EH (cell line): Measurements from ENCODE around the gene PPFIA1.

Experiments used
- DNase-seq: peaks from one replicate; pipeline ENCODE4 v3.0.0-alpha.2; 2015; ENCODE audit warnings: low read depth

The PPFIA1 gene

DNA sequence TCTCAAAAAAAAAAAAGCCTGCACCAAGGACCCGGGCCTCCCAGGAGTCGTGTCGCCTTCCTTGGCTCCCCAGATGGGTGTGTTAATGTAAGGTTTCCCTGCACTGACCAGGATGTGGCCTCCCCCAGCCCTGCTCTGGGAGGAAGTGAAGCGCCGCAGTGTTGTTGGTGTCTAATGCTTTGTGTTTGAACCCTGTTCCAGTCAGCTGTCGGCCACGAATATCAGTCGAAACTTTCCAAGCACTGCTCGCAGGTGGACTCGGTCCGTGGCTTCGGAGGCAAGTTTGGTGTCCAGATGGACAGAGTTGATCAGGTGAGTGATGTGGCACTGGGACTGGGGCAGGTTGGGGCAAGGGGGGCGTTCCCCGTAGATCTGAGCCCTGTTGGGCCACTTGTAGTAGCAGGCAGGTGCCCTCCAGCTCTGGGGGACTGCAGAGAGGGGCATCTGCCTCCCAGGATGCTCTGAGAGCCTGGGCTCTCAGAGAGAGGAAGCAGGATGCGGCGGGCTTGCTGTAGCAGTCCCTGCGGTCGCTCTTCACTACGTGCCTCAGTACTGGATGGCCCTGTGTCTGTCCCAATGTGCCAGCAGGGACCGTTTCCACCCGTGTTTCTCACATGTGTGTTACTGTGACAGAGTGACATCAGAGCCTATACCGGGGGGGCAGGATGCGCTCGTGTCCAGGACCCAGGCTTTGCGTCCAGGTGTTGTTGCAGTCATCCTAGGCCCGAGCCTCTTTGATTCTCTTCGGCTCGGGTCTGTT is 144.0 kb downstream of the PPFIA1 start:
- DNase-seq = no peak

DNA sequence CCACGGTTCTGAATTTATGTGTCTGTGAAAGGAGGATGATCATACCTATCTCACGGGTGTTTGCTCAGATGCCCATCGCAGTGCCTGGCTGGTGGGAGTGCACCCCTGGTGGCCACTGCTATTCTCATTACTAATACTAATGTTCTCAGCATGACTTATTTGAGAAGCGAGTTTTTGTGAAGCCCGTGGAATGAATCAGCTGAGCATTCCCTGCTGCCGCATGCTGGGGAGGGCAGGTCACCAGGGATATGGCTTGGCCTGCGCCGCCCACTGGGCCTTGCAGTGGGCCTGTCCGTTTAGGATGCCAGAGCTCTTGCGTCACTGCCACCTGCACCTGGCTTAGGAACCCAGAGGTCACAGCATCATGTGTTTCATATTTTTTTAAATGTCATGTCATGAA is 144.7 kb downstream of the PPFIA1 start:
- peak; percentile 93 for DNase-seq

DNA sequence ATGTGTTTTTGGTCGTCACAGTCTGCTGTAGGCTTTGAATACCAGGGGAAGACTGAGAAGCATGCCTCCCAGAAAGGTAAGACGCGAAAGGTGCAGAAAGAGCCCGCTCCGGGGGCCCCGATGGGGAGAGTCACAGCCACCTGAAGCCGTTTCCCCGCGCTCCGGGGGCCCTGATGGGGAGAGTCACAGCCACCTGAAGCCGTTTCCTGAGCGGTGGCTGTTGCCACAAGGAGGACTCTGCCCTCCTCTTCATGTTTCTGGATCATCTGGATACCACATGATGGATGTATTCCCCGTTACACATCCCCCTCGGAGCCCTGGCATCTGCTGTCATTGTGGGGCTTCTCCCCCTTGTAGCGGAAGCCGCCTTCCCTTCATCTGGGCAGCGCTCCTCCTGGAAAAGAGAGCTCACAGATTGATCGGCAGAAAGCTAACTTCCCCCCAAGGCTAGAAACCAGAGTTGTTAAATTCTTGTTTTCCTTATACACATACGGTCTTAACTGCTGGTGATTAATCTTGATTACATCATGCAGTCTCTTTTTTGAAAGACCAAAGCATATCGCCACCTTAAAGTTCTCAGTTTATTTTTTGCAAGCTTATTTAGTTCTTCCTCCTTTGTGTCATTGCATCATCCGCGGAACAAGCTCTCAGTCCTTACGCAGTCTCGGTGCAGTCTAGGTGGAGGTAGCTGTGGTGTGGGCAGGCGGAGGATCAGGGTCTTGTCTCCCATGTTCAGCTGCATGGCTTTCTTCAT is 145.3 kb downstream of the PPFIA1 start:
- DNase-seq = peak; percentile 51

DNA sequence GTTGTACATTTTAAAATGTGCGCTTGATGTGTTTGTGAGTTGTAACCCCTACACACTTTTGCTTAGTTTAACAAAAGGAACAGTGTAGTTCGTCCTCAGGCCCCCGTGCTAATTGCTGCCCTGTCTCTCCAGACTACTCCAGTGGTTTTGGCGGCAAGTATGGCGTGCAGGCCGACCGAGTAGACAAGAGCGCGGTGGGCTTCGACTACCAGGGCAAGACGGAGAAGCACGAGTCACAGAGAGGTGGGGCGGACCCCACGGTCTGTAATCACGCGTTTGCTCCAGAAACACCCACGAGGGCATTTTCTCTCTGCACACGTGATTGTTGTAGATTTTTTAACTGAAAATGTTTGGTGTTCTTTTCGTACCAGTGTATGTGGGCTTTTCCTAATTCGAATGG is 146.4 kb downstream of the PPFIA1 start:
- no peak for DNase-seq

DNA sequence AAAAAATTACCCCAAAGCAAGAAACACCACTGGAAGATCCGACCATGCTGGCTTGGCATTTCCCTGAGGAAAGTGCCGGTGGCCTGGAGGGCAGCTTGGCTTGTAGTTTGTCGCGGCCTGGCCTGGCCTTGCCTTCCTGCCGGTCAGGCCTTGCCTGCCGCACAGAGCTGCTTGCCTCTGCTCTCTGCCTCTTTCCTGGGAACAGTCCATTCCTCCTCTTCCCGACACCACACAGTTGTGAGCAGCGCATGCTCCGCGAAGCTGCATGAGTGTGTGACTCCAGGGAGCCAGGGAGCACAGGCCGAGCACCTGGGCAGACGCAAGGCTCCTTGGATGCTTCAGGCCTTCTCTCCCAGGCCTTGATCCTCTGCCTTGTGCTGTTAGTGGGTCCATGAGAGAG is 147.6 kb downstream of the PPFIA1 start:
- DNase-seq = no peak

DNA sequence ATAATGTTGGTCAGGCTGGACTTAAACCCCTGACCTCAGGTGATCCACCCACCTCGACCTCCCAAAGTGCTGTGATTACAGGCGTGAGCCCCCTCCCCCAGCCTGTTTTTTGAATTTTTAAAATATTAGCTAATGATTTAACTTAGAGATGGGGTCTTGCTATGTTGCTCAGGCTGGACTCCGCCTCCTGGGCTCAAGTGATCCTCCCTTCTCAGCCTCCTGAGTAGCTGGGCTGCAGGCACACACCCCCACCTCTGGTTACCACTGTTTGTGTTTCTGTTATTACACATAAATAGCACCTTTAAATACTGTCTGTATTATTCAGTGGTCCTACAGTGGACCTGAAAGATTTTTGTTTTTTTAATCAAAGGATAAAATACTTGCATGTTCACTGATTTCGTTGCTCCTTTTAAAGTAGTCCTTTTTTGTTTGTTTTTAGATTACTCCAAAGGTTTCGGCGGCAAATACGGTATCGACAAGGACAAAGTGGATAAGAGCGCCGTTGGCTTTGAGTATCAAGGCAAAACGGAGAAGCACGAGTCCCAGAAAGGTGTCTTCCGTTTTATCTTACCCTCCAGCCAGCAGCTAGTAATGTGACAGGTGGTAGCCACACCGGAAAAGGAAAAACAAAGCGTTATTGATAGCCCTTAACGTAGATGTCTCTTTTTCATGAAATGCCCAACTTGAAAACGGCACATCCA is 149.0 kb downstream of the PPFIA1 start:
- no peak for DNase-seq

DNA sequence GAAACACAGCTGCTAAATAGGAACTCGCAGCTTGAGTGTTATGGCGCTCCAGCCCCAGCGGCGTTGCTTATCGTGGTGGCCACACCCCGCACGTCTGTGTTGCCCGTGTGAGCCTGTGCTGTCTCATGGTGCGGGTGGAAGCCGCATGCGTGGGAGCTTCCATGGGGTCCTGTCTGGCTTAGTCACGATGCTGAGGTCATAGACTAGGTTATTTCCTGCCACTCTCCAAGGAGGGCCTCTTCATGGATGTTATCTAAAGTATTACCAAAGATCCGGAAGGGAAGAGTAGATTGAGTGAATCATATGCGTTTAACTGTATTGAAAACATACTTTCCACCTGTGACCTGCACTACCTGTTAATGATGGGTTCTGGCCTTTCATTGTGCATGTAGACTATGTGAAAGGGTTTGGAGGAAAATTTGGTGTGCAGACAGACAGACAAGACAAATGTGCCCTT is 149.5 kb downstream of the PPFIA1 start:
- peak; percentile 19 for DNase-seq

DNA sequence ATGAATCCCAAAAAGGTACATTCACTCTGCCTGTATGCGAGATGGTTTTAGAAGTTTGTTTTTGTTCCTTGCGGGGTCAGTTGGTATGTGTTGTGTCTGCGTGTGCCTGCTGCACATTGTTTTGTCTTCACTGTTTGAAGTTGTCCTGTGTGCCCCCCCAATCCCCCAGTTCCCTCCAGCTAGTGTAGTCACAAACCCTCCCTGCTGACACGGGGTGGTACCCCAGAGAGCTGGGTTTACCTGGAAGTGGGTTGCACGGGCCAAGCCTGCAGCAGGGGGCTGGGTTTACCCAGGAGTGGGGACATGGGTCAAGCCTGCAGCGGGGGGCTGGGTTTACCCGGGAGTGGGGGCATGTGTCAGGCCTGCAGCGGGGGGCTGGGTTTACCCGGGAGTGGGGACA is 150.0 kb downstream of the PPFIA1 start:
- DNase-seq = no peak

DNA sequence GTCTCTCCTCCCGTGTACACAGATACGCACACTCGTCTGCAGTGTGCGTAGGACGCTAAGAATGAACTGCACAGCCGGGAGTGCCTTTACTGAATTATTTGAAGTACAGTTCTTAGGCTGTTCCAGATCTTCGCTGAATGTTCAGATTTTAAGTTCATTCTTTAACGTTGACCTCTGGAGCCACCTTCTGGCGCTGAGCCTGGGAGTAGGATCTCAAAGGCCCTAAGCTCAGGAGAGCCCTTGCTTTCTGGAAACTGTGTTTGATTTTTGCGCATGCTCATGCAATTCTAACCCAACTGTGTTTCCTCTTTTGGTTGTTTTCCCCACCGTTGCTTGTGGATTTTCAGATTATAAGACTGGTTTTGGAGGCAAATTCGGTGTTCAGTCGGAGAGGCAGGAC is 150.6 kb downstream of the PPFIA1 start:
- no peak for DNase-seq

DNA sequence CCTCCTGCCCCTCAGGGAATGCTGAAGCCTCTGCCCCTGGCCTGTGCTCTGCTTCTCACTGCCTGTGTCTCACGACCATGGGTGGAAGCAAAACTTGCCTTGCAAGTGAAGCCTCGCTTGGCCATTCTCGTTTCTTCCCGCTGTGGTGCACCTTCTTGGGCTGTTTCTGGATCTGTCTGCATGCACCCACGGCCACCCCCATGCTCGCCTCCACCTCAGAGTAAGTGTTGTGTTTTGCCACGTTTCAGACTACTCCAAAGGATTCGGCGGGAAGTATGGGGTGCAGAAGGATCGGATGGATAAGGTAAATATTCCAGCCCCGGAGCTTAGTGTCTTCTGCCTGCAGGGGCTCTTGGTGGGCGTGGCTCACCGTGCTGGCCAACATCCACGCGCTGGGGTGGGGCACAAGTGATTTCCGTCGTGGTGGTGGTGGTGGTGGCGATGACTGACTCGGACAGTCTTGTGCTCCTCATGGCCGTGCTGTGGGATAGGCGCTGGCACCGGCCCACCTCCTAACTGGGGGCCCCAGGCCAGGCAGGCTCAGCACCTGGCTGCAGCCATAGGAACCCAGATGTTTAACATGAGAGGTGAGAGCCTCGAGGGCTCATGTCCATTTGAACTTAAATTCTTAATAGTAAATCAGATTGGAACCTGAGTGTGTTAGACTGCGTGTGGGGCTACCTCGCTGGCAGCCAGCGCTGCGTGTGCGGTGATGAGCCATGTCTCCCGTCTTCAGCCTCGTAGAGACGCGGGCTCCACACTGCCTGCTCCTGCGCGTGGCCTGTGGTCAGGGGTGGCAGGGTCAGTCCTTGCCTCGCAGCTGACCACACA is 152.4 kb downstream of the PPFIA1 start:
- no peak for DNase-seq

DNA sequence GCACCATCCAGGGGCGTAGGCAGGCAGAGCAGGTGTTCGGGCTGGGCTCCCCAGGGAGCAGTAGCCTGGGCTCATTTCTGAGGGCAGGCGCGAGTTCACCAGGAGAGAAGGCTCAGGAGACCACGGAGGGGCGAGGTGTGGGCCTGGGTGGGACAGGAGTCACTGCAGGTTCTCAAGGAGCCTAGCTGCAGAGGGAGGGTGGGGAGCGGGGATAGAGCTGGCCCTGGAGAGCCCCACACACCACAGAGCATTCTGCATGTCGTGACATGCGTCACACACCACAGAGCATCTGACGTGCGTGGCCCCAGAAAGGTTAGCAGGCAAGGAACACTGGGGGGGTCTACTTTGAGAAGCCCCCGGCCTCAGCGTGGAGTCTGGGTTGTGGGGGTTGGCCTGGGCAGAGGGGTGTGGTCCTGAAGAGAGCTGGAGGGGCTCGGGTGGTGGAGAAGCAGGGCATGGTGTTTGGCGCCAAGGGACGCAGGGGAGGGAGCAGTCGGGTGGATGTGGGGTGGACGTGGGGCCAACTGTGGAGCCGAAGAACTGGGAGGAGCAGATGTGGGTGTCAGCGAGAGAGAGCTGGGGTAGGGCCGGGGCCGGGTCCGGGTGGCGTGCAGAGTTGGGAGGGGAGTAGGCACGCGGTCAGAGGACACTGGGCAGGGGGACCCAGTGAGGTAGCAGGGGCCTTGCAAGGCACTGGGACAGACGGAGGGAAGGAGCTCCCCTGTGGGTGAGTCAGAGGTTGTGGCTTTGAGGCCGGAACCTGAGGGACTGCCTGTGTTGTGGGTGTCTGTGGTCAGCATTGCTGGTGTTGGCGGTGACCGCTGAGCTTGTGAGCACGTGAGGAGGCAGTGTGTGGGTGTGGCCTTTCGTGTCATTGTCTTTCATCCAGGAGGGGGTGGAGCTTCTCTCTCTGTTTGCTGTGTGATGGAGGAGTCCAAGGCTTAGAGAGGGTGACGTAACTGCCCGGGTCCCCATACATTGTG is 153.3 kb downstream of the PPFIA1 start:
- DNase-seq = peak; percentile 89

DNA sequence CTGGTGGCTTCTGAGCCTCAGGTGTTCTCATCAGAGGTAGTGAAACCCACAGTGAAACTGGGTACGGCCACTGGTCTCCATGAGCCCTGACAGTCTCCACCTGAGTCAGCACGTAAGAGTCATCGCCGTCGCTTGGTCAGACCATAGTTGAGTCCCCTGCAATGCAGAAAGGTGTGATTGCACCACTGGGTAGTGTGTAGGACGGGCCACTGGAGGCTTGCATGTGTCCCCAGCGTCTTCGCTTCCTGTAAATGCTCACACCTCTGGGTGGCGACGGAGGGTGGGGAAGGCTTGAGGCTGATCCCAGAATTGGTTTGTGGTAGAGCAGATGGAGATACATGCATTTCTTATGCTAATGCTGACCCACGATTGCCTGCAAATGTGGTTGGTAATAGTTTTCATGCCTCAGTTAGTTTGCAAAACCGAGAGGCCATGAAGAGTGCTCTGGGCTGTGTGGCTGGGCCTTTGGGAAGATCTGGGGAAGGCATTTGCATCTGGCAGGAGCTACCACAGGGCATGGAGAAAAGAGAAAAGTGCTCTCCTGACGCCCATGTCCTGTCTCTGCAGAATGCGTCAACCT is 154.4 kb downstream of the PPFIA1 start:
- DNase-seq = no peak

DNA sequence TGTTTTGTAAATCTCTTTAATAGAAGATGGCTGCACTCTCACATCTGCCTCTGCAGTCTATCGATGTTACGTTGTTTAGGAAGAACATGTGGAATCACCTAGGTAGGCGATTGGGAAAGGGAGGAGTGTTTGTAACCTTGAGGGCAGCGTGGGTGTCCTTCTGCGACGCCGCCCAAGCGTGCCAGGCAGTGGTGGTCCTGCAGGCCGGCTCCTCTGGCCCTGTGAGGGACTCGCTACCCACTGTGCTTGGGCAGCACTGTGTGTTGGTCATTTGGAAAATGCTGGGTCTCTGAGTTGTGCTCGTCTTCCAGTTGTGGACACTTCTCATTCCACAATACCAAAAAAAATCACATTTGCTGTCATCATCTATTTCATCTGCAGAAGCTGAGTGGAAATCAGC is 156.9 kb downstream of the PPFIA1 start:
- DNase-seq = no peak

DNA sequence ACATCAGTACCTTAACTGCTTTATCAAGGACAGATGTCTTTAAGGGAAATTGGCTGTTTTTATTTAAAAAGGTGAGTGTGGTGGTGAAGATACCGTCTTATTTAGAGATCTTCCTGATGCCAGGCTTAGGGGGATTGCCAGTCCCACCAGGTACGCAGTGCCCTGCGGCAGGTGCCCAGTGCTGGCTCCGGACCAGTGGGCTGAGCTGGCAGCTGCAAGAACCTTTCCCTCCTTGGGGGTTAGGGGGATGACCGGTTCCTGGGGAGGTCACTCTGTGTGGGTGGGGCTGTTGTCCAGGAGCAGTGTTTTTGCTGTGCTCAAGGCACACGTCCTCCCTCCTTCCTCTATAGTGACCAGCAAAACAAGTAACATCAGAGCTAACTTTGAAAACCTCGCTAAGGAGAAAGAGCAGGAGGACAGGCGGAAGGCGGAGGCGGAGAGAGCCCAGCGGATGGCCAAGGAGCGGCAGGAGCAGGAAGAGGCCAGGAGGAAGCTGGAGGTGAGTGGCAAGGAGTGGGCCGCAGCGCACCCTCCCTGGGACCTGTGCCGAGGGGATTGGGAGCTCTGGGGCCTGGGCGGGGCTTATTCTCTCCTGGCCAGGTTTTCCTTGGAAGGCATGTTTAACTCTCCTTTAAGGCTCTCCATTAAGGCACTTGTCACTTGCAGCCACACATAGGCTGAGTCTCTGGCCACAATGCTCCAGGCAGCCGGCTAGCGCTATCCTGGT is 158.4 kb downstream of the PPFIA1 start:
- DNase-seq = no peak

DNA sequence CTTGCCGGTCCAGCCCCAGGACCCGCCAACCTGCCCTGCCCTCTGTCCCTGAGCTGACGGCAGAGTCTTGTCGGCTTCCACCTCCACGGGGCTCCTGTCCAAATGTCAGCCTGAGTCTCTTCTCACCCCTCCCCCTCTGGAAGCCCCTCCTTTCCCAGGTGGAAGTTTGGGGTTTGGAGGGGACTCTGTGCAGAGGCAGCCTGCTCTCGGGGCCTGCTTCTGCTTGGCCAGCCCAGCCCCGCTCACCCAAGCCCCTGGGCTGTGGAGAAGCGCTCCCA is 158.9 kb downstream of the PPFIA1 start:
- DNase-seq = no peak

DNA sequence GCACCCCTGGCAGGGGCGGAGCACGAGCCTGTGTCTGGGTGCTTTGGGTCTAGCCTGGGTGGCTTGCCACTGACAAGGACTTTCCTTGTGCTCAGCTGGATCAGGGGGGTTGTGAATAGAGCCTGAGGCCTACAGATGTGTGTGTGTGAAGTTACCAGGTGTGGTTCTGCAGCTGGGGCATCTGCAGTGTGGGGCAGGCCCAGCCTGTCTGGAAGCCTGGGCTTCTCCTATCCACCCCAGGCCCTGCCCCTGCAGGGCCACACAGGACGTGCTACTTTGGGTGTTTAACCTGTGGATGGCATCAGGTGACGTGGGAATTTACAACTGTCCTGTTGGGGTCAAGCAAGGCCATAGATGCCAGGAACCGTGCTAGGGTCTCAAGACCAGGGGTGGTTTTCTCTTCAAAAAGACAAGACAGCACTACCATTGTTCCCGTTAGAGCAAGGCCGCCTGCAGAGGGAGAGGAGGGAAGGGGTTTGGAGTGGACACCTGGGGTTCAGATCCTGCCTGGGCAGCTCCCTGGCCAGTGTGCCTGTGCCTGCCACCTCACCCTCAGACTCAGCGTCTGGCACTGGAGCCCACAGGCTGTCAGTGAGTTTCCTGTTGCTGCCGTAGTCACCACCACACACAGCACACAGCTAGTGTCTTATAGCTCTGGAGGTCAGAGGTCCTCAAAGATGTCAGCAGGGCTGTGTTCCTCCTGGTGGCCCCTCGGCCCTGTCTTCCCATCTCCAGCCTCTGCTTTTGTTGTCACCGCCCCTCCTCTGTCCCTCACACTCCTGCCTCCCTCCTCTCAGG is 159.4 kb downstream of the PPFIA1 start:
- no peak for DNase-seq

DNA sequence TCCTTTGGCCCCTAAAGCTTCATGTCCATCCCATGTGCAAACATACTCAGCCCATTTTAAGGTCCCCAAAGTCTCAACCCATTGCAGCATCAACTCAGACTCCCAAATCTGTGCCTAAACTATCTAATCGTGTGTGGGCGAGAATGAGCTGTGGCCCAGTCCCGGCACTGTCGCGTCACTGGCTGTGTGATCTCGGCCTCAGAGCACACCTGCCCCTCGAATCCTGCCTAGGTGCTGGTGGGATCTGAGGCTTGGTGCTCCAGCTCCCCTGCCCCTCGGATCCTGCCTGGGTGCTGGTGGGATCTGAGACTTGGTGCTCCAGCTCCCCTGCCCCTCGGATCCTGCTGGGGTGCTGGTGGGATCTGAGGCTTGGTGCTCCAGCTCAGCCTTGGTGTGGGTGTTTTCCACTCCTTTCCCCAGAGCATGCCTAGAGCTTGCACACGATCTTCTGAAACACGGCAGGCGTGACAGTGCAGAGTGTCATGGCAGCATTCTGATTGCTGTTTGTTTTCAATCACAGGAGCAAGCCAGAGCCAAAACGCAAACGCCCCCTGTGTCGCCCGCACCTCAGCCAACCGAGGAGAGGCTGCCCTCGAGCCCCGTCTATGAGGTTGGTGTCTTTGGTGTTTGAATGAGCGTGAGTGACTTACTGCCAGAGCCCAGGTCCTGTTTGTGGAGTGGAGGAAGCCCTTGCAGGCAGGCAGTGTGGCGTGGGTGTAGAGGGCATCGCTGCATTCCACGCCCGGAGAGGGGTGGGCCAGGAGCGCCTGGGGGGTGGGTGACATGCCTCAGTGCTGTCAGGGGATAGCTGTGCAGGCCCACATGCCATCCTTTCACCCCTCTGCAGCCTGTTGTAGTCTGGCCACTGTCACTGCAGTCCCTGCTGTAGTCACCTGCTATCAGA is 160.4 kb downstream of the PPFIA1 start:
- DNase-seq = no peak

DNA sequence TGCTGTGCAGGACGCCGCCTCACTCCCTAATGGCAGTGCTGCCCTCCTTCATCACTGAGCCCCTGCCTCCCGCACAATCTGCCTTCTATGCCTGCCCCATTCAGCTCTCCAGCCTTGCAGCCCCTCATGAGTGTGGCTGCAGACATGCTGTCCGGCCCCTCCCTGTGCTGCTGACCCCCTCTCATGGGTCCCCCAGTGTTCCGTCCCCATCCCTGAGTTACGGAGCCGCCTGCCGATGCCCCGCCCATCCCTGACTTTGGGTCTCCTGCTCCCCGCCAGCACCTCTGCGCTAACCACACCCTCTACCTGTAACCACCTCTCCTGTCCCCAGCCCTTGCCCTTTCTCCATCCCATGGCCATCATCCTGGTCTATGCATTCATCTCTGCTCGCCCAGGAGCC is 161.1 kb downstream of the PPFIA1 start:
- no peak for DNase-seq
